SK-N-SH (cell line): Measurements from ENCODE around the gene NOCT.
"Not testable (repeated sequence)": the region's sequence is repeated elsewhere in the genome, so short reads cannot be mapped to it uniquely, and the experiment has no call there.

Experiments
- CTCF ChIP-seq: fragments of 200-600 bp; sonication (generic); IDR thresholded peaks from 2 replicates; pipeline ENCODE4 v1.6.1; 2017; ENCODE audit warnings: antibody characterized with exemption, mild to moderate bottlenecking, moderate library complexity
- EZH2phosphoT487 ChIP-seq: fragments of 200-600 bp; sonication (generic); IDR thresholded peaks from 2 replicates; pipeline ENCODE4 v1.6.1; 2017; ENCODE audit warnings: low read depth, mixed run types, mild to moderate bottlenecking, antibody characterized with exemption, moderate library complexity, borderline replicate concordance
- FOSL2 ChIP-seq: IDR thresholded peaks from 2 replicates; pipeline ENCODE4 v1.4.0; 2012; ENCODE audit warnings: low read depth, mild to moderate bottlenecking, moderate library complexity, borderline replicate concordance
- FOXM1 ChIP-seq: IDR thresholded peaks from 2 replicates; pipeline ENCODE4 v1.4.0; 2012; ENCODE audit warnings: low read depth, mild to moderate bottlenecking
- GABPA ChIP-seq: IDR thresholded peaks from 2 replicates; pipeline ENCODE4 v1.4.0; 2012; ENCODE audit warnings: low read depth, mild to moderate bottlenecking
- POLR2AphosphoS5 ChIP-seq: IDR thresholded peaks from 2 replicates; pipeline ENCODE4 v1.6.1; 2012; ENCODE audit warnings: low read depth, low read length
- RCOR1 ChIP-seq: fragments of 150-350 bp; IDR thresholded peaks from 2 replicates; pipeline ENCODE4 v1.6.1; 2017; ENCODE audit warnings: antibody characterized with exemption, low read length
- REST ChIP-seq: IDR thresholded peaks from 2 replicates; pipeline ENCODE4 v1.6.1; 2012; ENCODE audit warnings: mild to moderate bottlenecking, low read depth, low read length, moderate library complexity
- TAF1 ChIP-seq: IDR thresholded peaks from 2 replicates; pipeline ENCODE4 v1.6.1; 2012; ENCODE audit warnings: low read depth, mild to moderate bottlenecking, low read length, moderate library complexity, borderline replicate concordance
- ZBTB33 ChIP-seq: IDR thresholded peaks from 2 replicates; pipeline ENCODE4 v1.4.0; 2012; ENCODE audit warnings: low read depth, borderline replicate concordance

GRCh38 chr4:139059026-139059425 lies 43.4 kb downstream of the NOCT start:
- TF ChIP-seq EZH2phosphoT487, REST, POLR2AphosphoS5, CTCF, TAF1, FOXM1, ZBTB33, RCOR1, GABPA, FOSL2: not testable (repeated sequence)
